Motor neuron (in vitro differentiated cells): Measurements from ENCODE around the gene LARP4B. TPM values are rescaled to one million over a fixed set of nuclear protein-coding genes. Genes with fewer than 3 reads are reported as not detected.

Source experiments
- ATAC-seq, 8 experiments: fragments of 200-7000 bp; cut with Tn5 transposase; replicated peaks in 6 of 8; 2 replicates each; pipeline ENCODE4 v1.8.0; 2021; ENCODE audit warnings: mild to moderate bottlenecking in 8 of 8, moderate library complexity in 8 of 8
- H3K27ac ChIP-seq, 2 donors: fragments of 250-450 bp; sonication (Bioruptor Pico); 2 replicates each; pipeline ENCODE4 v1.9.0; 2021; ENCODE audit warnings: antibody characterized with exemption in 2 of 2, mild to moderate bottlenecking in 2 of 2, moderate library complexity in 1 of 2
- H3K4me1 ChIP-seq, 2 donors: fragments of 250-450 bp; sonication (Bioruptor Pico); replicated peaks in 1 of 2; 2 replicates each; pipeline ENCODE4 v1.6.1; 2021; ENCODE audit warnings: antibody characterized with exemption in 2 of 2, mild to moderate bottlenecking in 2 of 2, moderate library complexity in 1 of 2
- H3K4me3 ChIP-seq, 5 donors: fragments of 250-450 bp; sonication (Bioruptor Pico); 2 replicates each; pipeline ENCODE4 v1.9.0; 2021; ENCODE audit warnings: antibody characterized with exemption in 5 of 5, mild to moderate bottlenecking in 5 of 5, moderate library complexity in 4 of 5
- WGBS, 10 experiments: fragments of 450-650 bp; shearing (Covaris generic); methylation state at CpG; one replicate each; pipeline ENCODE4 v1.0.0; 2022; 5-methylcytosine and 5-hydroxymethylcytosine counted together
- in situ Hi-C, 9 experiments: fragments of 400-800 bp; cut with MboI; loops; one replicate each; pipeline ENCODE4 v1.15.0; 2021; ENCODE audit warnings: low sequenced_read_pairs in 9 of 9, low pct_unique_long_range_greater_than_20kb in 2 of 9; ENCODE audit not compliant: unreplicated experiment in 9 of 9
- total RNA-seq, 8 experiments: library from RNA; unstranded; fragments of 300-600 nt; gene quantifications; 2 replicates each; pipeline versions ENCODE4 v1.2.3 to v1.2.4, GENCODE V29; 2022

LARP4B gene
- total RNA-seq, 8 experiments from 2014 or later: 17.2 to 66.0 (median 34.1) TPM

DNA sequence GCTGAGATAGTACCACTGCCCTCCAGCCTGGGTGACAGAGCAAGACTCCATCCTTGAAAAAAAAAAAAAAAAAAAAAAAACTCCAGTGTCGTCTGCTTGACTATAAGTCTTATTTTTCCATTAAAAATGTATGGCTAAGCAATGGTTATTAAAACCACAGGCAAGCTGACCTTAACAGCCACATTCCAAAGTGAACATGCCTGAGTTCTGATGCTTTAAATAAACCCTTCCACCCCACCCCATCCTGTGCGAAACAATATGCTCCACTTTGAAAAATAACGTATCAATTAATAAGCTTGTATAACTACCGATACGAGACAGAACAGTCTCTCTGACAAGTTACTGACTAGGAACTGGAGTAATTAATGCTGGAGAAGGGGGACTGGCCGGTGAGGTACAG is 63.7 kb downstream of the LARP4B start:
- 85 to 100% (median 100%) methylated on average over 1 to 5 of the region's 6 CpGs; no CpG with 5 or more reads in 1 of the 10 experiments for WGBS, 10 experiments
- no peak overlapping the region for H3K27ac ChIP-seq

DNA sequence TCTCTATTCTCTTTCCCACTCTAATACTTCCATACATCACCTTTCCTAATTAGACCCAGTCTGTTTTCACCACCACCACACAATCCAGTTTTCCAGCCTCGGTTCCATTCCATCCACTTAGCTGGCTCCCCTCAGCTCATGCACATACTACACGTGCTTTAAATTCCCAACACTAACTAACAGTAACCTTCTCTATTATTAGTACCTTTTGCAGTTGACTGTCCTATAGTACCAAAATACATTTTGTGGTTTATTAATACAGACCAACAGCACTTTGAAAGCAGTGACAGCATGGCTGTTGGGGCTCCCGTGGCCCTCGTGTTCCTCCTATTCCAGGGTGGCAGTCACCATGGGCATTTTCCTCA is 64.9 kb downstream of the LARP4B start:
- Histone ChIP-seq H3K4me3 (no peak overlapping the region), H3K4me1 (no peaks in the 10 kb centered on the region), H3K27ac (no peak overlapping the region)
- in situ Hi-C loops: no loop called here
- 79 to 100% (median 100%) methylated on average over 1 to 4 of the region's 4 CpGs; no CpG with 5 or more reads in 3 of the 10 experiments for WGBS, 10 experiments
- no peak for ATAC-seq

More for the DNA sequence above, 63.7 kb downstream of the LARP4B start:
- in situ Hi-C loops: no loop called here
- ATAC-seq: no peak
- H3K4me3 ChIP-seq: no peak overlapping the region
- no peaks in the 10 kb centered on the region for H3K4me1 ChIP-seq

DNA sequence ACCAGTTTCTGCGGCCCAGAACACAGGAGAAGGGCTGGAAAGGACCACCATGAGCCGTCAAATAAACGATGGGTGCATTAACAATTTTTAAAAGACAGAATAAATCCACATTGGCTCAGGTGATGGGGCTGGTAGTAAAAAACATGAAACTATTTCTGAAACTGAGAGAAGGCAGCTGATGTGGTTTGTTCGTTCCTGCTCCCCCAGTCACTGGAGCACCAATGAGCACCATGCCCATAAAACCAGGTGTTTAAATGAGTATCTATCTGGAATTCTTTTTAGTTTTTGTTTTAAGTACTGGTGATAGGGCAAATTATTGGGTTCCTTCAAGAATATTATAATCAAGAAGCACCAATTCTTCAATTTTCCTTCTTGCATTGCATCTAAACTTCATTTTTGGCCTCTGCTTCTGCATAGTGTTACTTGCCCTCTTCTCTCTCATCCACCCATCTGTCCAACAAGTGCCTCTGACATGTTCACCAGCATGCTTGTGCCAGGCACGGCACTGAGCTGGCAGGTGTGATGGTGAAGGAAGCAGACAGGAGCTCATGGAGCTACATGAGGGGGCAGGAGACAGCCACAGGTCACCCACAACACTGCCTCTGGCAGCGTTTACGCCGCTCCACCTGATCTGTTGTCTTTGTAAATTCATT is 65.5 kb downstream of the LARP4B start:
- Histone ChIP-seq H3K4me1 (no peaks in the 10 kb centered on the region), H3K27ac (no peak overlapping the region), H3K4me3 (no peak overlapping the region)
- in situ Hi-C loops: no loop called here
- no peak for ATAC-seq
- 91 to 100% (median 100%) methylated on average over 1 to 7 of the region's 8 CpGs; no CpG with 5 or more reads in 1 of the 10 experiments for WGBS, 10 experiments

DNA sequence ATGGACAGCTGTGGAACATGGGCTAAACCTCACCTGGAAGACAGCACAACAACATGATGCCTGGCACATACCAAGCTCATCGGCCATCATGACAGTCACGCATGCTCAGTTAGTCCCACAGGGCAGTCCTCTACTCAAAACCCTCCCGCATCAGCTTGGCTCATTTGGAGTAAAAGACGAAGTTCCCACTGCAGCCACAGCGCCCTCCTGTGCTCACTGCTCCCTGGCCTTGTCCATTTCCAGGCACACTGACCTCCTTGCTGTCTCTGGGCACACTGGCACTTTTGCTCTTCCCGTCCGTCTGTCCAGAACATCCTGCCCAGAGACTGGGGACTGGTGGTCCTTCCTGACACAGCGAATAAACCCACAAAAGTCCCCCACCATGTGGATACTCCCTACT is 66.2 kb downstream of the LARP4B start:
- ATAC-seq: no peak
- no peak overlapping the region for H3K27ac ChIP-seq
- H3K4me3 ChIP-seq: no peak overlapping the region
- no peaks in the 10 kb centered on the region for H3K4me1 ChIP-seq
- in situ Hi-C loops: no loop called here
- 70 to 100% (median 100%) methylated on average over 2 to 5 of the region's 8 CpGs; no CpG with 5 or more reads in 3 of the 10 experiments for WGBS, 10 experiments

DNA sequence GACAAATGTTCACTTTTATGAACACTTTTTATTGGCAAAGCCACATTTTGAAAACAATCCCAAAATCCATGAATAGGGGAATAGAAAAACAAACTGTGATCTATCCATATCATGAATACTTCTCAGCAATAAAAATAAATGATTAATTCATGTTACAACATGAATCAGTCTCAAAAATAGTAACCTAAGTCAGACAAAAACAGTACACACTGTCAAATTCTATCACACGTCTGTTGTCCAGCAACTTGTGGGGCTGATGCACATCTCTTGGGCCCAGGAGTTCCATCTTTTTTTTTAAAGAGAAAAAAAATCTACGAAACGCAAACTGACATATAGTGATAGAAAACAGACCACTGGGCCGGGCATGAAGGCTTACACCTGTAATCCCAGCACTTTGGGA is 71.0 kb downstream of the LARP4B start:
- 70 to 100% (median 100%) methylated on average over 1 to 4 of the region's 4 CpGs; no CpG with 5 or more reads in 4 of the 10 experiments for WGBS, 10 experiments
- Histone ChIP-seq H3K4me1 (no peaks in the 10 kb centered on the region), H3K27ac (no peak overlapping the region), H3K4me3 (no peak overlapping the region)
- no peak for ATAC-seq
- in situ Hi-C loops: no loop called here

DNA sequence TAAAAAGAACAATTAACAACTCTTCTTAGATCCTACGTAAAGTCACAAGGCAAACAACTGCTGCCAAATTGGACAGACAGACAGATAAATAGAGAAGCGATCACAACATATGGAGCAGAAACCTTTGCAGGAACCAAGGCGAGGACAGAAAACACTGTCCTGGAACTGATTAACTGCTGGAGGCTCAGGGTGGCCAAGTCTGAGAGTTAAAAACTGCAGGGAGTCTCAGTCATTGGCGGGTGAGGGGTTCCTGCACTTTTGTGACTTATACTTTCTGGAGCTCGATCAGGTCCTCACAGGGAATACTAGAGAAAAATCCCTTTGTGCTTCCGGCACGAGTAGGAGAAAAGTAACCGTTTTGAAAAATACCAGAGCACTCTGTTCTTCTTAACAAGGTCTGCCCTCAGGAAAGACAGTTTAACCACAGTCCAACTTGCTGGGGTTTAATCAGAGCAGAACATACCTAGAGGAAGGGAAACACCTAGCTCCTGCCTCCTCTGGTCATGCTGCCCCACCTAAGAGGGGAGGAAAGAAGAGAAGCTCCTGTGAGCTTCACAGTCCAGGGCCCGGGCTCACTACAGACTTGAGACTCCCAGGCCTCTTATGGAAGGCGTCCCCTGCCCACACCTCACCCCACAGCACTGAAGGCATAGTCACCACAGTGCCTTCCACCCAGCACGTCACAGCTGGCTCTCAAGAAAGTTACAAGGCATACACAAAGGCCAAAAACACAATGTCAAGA is 74.9 kb downstream of the LARP4B start:
- H3K4me3 ChIP-seq: no peak overlapping the region
- H3K27ac ChIP-seq: no peak overlapping the region
- no peaks in the 10 kb centered on the region for H3K4me1 ChIP-seq
- WGBS, 10 experiments: 40 to 100% (median 85%) methylated on average over 1 to 9 of the region's 11 CpGs
- in situ Hi-C loops: no loop called here
- peak in 2 of 8 experiments; percentile 27 to 34 for ATAC-seq

DNA sequence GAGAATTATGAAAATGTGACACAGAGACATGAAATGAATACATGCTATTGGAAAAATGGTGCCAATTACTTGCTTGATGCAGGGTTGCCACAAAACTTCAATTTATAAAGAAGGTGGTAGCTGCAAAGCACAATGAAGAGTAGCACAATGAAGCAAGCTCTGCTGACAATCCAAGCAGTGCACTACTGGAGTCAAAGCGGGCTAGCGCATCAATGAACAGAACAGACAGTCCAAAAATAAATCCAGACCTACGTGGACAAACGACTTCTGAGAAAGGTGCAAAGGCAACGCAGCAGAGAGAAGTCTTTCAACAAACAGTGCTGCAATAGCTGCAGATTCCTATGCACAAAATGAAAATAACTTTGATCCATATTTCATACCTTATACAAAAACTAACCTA is 75.8 kb downstream of the LARP4B start:
- WGBS, 10 experiments: 80 to 100% (median 97%) methylated on average over 1 to 5 of the region's 5 CpGs
- H3K4me1 ChIP-seq: no peaks in the 10 kb centered on the region
- no peak for ATAC-seq
- no peak overlapping the region for H3K27ac ChIP-seq
- in situ Hi-C loops: no loop called here
- no peak overlapping the region for H3K4me3 ChIP-seq

DNA sequence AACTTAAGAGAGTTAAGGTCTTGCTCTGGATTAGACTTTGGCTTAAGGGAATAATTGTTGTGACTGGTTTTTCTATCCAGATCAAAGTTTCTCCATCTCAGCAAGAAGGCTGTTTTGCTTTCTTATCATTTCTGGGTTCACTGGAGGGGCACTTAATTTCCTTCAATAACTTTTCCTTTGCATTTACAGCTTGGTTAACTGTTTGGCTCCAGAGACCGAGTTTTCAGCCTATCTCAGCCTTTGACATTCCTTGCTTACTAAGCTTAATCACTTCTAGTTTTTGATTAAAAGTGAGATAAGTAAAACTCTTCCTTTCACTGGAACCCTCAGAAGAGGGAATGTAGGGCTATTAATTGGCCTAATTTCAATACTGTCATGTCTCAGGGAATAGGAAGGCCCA is 76.4 kb downstream of the LARP4B start:
- ATAC-seq: no peak
- no peak overlapping the region for H3K27ac ChIP-seq
- 83 to 100% (median 100%) methylated on average over 1 of the region's 1 CpG; no CpG with 5 or more reads in 3 of the 10 experiments for WGBS, 10 experiments
- no peaks in the 10 kb centered on the region for H3K4me1 ChIP-seq
- in situ Hi-C loops: no loop called here
- H3K4me3 ChIP-seq: no peak overlapping the region

DNA sequence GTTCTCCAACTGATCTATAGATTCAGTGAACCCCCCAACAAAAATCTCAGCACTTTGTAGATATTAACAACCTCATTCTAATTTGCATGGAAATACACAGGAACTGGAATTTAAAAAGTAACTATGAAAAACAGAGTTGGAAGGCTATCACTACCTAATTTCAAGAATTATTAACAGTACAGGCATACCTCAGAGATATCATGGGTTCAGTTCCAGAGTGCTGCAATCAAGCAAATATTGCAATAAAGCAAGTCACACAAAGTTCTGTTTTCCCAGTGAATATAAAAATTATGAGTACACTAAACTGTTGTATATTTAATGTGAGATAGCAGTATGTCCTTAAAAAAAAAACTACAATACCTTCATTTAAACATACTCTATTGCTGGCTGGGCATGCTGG is 78.5 kb downstream of the LARP4B start:
- H3K27ac ChIP-seq: no peak overlapping the region
- no peak overlapping the region for H3K4me3 ChIP-seq
- no peaks in the 10 kb centered on the region for H3K4me1 ChIP-seq
- no peak for ATAC-seq
- in situ Hi-C loops: no loop called here

DNA sequence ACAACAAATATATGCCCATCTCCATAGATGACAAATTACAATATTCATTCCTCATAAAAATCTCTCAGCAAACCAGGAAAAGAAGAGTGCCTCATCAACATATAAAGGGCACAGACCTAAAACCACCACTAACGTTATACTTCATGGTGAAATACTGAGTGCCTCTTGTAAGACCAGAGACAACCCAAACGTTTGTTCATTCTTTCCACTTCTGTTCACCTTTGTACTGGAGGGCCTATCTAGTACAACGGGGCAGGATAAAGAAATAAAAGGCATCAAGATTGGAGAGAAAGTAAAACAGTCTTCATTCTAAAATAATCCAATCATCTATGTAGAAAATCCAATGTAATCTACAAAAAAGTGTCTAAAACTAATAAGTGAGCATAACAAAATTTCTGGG is 79.1 kb downstream of the LARP4B start:
- Histone ChIP-seq H3K4me3 (no peak overlapping the region), H3K4me1 (no peaks in the 10 kb centered on the region), H3K27ac (no peak overlapping the region)
- in situ Hi-C loops: no loop called here
- ATAC-seq: no peak
- WGBS, 10 experiments: 75 to 100% (median 94%) methylated on average over 1 to 3 of the region's 3 CpGs

DNA sequence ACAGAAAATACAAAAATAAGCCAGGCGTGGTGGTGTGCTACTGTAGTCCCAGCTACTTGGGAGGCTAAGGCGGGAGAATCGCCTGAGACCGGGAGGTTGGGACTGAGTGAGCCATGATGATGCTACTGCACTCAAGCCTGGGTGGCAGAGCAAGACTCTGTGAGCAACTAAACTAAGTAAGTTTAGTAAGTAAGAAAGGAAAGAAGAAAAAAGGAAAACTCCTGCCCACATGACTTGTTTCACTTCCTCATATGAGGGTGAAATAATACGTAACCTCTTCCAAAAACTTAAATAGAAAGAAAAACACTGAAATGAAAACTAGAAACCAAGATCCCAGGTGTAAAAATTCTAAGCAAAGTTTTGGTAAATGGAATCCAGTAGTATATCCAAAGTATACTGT is 79.6 kb downstream of the LARP4B start:
- 86 to 100% (median 96%) methylated on average over 1 to 5 of the region's 5 CpGs for WGBS, 10 experiments
- ATAC-seq: no peak
- no peak overlapping the region for H3K27ac ChIP-seq

DNA sequence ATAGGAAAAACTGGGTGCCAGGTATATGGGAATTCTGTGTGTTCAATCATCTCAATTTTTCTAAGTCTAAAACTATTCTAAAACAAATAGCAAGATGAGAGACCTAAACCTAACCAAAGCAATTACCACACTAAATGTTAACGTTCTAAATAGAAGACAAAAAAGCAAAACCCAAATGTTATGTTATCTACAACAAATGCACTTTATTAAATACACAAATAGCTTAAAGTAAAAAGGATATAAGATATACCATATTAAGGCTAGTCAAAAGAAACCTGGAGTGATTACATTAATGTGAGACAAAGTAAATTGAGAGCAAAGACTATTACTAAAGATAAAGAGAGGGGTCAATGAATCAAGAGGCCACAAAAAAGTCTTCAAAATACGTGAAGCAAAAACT is 81.4 kb downstream of the LARP4B start:
- in situ Hi-C loops: no loop called here
- 86 to 100% (median 97%) methylated on average over 2 of the region's 2 CpGs; no CpG with 5 or more reads in 1 of the 10 experiments for WGBS, 10 experiments
- no peak overlapping the region for H3K4me3 ChIP-seq
- H3K27ac ChIP-seq: no peak overlapping the region
- ATAC-seq: no peak
- no peaks in the 10 kb centered on the region for H3K4me1 ChIP-seq

More for the DNA sequence above, 79.6 kb downstream of the LARP4B start:
- Histone ChIP-seq H3K4me1 (no peaks in the 10 kb centered on the region), H3K4me3 (no peak overlapping the region)
- in situ Hi-C loops: no loop called here

DNA sequence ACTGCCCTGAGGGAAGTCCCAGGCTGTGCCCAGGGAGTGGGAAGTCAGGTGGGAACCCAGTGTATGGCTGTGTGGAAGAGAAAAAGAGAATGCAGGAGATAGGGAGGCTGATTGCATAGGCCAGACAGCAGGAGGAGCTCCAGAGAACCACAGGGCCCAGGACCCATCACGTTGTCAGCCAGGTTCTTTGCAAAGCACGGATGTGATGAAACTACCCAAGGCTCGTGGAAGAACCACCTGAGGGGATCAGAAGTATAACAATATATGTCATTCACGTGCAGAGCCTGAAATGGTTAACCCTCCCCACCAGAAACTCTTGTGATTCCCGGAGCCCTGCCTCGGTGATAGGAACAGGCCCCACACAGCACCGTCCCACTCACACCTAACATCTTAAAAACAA is 83.6 kb downstream of the LARP4B start:
- no peaks in the 10 kb centered on the region for H3K4me1 ChIP-seq
- no peak overlapping the region for H3K27ac ChIP-seq
- in situ Hi-C loops: no loop called here
- 84 to 100% (median 95%) methylated on average over 1 to 6 of the region's 7 CpGs; no CpG with 5 or more reads in 2 of the 10 experiments for WGBS, 10 experiments
- peak in 1 of 8 experiments; percentile 46 for ATAC-seq
- H3K4me3 ChIP-seq: no peak overlapping the region
